ENCODE results near the gene DGKZ. TPM values are rescaled to one million over a fixed set of nuclear protein-coding genes. Genes with fewer than 3 reads are reported as not detected.

DGKZ gene
- total and polyA plus RNA-seq, 2 experiments from 2014 or later: 21.4 to 62.7 TPM

DNA sequence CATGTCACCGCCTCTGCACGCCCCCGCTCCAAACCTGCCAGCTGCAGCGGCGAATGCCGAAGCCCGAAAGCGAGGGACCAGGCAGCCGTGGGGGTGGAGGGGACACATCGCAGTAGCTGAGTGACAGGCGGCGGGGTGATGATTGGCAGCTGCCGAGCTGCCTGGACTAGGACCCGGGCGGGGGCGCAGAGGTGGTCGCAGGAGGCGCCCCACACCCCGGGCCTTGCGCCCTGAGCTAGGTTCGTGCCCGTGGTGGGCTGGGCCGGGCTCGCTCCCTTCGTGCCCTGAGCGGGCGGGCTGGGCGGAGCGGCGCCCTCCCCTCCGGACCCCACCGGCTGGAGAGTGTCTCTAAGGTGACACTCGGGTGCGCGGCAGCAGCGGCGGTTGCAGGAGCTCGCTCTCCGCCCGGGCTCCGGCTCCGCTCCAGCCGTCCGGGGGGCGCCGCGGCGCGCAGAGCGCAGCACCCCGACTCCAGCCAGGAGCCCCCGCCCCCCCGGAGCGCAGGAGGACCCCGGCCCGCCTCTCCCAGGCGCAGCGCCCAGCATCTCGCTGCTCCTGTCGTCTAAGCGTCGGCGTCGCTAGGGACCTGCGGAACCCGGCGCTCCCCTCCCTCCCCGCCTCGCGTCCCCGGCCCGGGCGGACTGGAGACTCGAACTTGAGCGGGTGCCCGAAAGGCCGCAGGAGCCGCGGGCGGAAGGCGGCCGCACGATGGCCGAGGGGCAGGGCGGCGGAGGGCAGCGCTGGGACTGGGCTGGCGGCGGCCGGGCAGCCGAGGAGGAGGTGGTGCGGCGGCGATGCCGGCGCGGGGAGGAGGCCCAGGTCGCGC, 14.5 kb upstream of the DGKZ start:
- peaks cover 14% of the 10 kb centered on the region for H3K27me3 ChIP-seq (replicated peaks; ENCODE audit: insufficient read depth)
- H4K20me1 ChIP-seq (ENCODE audit: insufficient read depth): no peaks in the 10 kb centered on the region

DNA sequence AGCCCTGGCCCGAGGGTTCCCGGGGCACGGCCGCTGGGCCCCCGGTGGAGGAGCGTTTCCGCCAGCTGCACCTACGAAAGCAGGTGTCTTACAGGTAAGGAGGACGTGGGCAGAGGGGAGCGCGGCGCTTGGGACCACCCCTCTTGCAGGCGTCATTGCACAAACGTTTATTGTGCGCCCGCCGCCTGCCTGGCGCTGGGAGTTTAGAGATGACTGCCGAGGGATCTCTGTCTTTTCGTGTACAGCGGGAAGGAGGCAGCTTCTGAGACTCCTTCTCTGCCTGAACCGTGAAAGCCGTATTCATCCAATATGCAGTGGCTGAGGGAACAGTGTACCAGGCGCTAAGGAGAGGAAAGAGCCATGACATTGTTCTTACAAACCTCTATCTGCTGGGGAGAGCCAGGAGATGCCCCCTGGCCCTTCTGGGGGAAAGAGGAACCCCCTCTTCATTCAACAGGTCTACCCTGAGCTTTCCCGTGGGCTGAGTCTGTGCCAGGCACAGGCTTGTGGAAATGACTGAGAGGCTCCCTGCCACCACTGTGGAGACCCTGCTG, 13.8 kb upstream of the DGKZ start:
- Histone ChIP-seq H3K9me3 (ENCODE audit: low read depth) (no peaks in the 10 kb centered on the region), H3K27me3 (replicated peaks; ENCODE audit: insufficient read depth) (peaks cover 14% of the 10 kb centered on the region), H3K9ac (no peak overlapping the region), H2AFZ (no peak overlapping the region), H3K79me2 (ENCODE audit: insufficient read depth) (no peaks in the 10 kb centered on the region), H3F3A (ENCODE audit: insufficient read depth) (peaks cover 8% of the 10 kb centered on the region; the same call in 1 of the 2 replicates), H3K4me1 (ENCODE audit: insufficient read depth) (0 out of 2 replicates have a peak, but pooled peaks cover 4% of the 10 kb centered on the region), H3K9me2 (ENCODE audit: insufficient read depth) (no peaks in the 10 kb centered on the region), H3K4me2 (ENCODE audit: unreplicated experiment) (peak overlapping the region; percentile 38), H4K20me1 (ENCODE audit: insufficient read depth) (no peaks in the 10 kb centered on the region), H3K27ac (no peak overlapping the region), H3K4me3 (peak overlapping the region; percentile 50), H3K36me3 (ENCODE audit: low read depth) (no peaks in the 10 kb centered on the region)
- TF ChIP-seq EZH2 (IDR thresholded peaks at IDR 0.05; ENCODE audit: insufficient read depth, poor library complexity, severe bottlenecking): no peak
- no peak for TF ChIP-seq EZH2phosphoT487 (IDR thresholded peaks at IDR 0.05; ENCODE audit: insufficient read depth, low read depth)
- DNase-seq: peak; percentile 19
- in situ Hi-C loops (cut with MboI): no loop called here
- 17 to 22% methylated on average over 20 to 25 of the region's 25 CpGs for WGBS, 2 experiments (ENCODE audit: low coverage in 1 of 2, low lambda C conversion rate in 2 of 2, missing lambda C conversion rate in 2 of 2)

More for the DNA sequence above, 14.5 kb upstream of the DGKZ start:
- Histone ChIP-seq H3K79me2 (ENCODE audit: insufficient read depth) (no peaks in the 10 kb centered on the region), H3F3A (ENCODE audit: insufficient read depth) (peaks cover 8% of the 10 kb centered on the region; the same call in 1 of the 2 replicates), H3K9me2 (ENCODE audit: insufficient read depth) (no peaks in the 10 kb centered on the region), H3K9me3 (ENCODE audit: low read depth) (no peaks in the 10 kb centered on the region), H3K27ac (no peak overlapping the region), H3K4me3 (peak overlapping the region; percentile 50), H3K4me1 (ENCODE audit: insufficient read depth) (0 out of 2 replicates have a peak, but pooled peaks cover 4% of the 10 kb centered on the region), H3K4me2 (ENCODE audit: unreplicated experiment) (peak overlapping the region; percentile 38), H3K36me3 (ENCODE audit: low read depth) (no peaks in the 10 kb centered on the region), H2AFZ (no peak overlapping the region), H3K9ac (no peak overlapping the region)
- TF ChIP-seq EZH2 (IDR thresholded peaks at IDR 0.05; ENCODE audit: insufficient read depth, poor library complexity, severe bottlenecking) (peak; percentile 2), EZH2phosphoT487 (IDR thresholded peaks at IDR 0.05; ENCODE audit: insufficient read depth, low read depth) (no peak)
- WGBS, 2 experiments (ENCODE audit: low coverage in 1 of 2, low lambda C conversion rate in 2 of 2, missing lambda C conversion rate in 2 of 2): 3 to 5% methylated on average over 45 to 61 of the region's 99 CpGs
- in situ Hi-C loops (cut with MboI): no loop called here
- peak; percentile 48 for DNase-seq

DNA sequence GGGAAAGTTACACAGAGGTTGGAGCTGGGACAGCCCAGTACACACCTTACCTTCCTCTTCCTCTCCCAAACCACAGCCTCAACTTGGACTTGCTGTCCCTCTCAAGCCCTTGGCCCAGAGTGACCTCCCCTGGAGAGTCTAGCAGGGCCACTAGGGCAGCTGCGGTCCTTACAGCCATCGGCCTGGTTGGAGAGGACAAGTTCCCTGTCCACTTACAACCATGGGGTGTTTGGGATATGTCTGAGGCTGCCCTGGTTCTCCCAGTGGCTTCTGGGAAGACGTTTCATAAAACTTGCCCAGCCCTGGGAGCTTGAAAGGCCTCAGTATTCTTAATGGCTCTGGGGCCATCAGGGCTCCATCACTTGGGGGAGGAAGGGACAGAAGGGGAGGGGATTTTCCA, 13.1 kb upstream of the DGKZ start:
- Histone ChIP-seq H3K36me3 (ENCODE audit: low read depth) (no peaks in the 10 kb centered on the region), H3K4me2 (ENCODE audit: unreplicated experiment) (no peak overlapping the region), H4K20me1 (ENCODE audit: insufficient read depth) (no peaks in the 10 kb centered on the region), H3K79me2 (ENCODE audit: insufficient read depth) (no peaks in the 10 kb centered on the region), H3K9ac (no peak overlapping the region), H3K27me3 (replicated peaks; ENCODE audit: insufficient read depth) (peaks cover 14% of the 10 kb centered on the region), H3K4me1 (ENCODE audit: insufficient read depth) (0 out of 2 replicates have a peak, but pooled peaks cover 4% of the 10 kb centered on the region), H2AFZ (no peak overlapping the region), H3K9me3 (ENCODE audit: low read depth) (no peaks in the 10 kb centered on the region), H3K27ac (no peak overlapping the region), H3K9me2 (ENCODE audit: insufficient read depth) (no peaks in the 10 kb centered on the region), H3F3A (ENCODE audit: insufficient read depth) (peaks cover 8% of the 10 kb centered on the region; the same call in 1 of the 2 replicates), H3K4me3 (no peak overlapping the region)
- DNase-seq: no peak
- WGBS, 2 experiments (ENCODE audit: low coverage in 1 of 2, low lambda C conversion rate in 2 of 2, missing lambda C conversion rate in 2 of 2): 83 to 94% methylated on average over 3 of the region's 3 CpGs
- in situ Hi-C loops (cut with MboI): no loop called here
- TF ChIP-seq EZH2 (IDR thresholded peaks at IDR 0.05; ENCODE audit: insufficient read depth, poor library complexity, severe bottlenecking) (no peak), EZH2phosphoT487 (IDR thresholded peaks at IDR 0.05; ENCODE audit: insufficient read depth, low read depth) (no peak)

DNA sequence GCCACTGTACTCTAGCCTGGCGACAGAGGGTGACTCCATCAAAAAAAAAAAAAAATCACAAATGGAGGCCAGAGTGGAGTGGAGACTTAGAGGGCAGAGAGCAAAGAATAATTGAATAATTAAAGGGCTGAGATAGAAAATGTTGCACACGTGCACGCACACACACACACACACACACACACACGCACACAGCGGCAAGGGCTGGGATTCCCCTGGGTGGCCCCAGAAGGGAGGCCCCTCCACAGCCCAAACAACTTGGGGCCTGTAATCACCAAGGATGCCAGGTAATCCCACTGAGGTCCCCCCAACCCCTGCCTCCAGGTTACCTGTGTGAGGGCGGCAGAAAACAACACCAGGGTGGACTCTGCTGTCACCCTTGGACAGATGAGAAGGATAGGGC, 12.0 kb upstream of the DGKZ start:
- Histone ChIP-seq H4K20me1 (ENCODE audit: insufficient read depth) (no peaks in the 10 kb centered on the region), H3K9me2 (ENCODE audit: insufficient read depth) (no peaks in the 10 kb centered on the region), H3K79me2 (ENCODE audit: insufficient read depth) (no peaks in the 10 kb centered on the region), H3K4me2 (ENCODE audit: unreplicated experiment) (no peak overlapping the region), H2AFZ (no peak overlapping the region), H3K4me1 (ENCODE audit: insufficient read depth) (0 out of 2 replicates have a peak, but pooled peaks cover 4% of the 10 kb centered on the region), H3K27ac (no peak overlapping the region), H3K36me3 (ENCODE audit: low read depth) (no peaks in the 10 kb centered on the region), H3K9ac (no peak overlapping the region), H3K4me3 (no peak overlapping the region), H3K9me3 (ENCODE audit: low read depth) (no peaks in the 10 kb centered on the region), H3F3A (ENCODE audit: insufficient read depth) (peaks cover 8% of the 10 kb centered on the region; the same call in 1 of the 2 replicates), H3K27me3 (replicated peaks; ENCODE audit: insufficient read depth) (peaks cover 14% of the 10 kb centered on the region)
- WGBS, 2 experiments (ENCODE audit: low coverage in 1 of 2, low lambda C conversion rate in 2 of 2, missing lambda C conversion rate in 2 of 2): 87 to 96% methylated on average over 6 of the region's 6 CpGs
- in situ Hi-C loops (cut with MboI): no loop called here
- DNase-seq: no peak
- no peak for TF ChIP-seq EZH2 (IDR thresholded peaks at IDR 0.05; ENCODE audit: insufficient read depth, poor library complexity, severe bottlenecking)
- no peak for TF ChIP-seq EZH2phosphoT487 (IDR thresholded peaks at IDR 0.05; ENCODE audit: insufficient read depth, low read depth)

All from GM23248 (cell line).